ENCODE measurements around the gene CPEB3. TPM values are rescaled to one million over a fixed set of nuclear protein-coding genes. Genes with fewer than 3 reads are reported as not detected.
"Not testable (repeated sequence)": the region's sequence is repeated elsewhere in the genome, so short reads cannot be mapped to it uniquely, and the experiment has no call there.

The CPEB3 gene
- total RNA-seq, 5 donors from 2014 or later (not counting 1 experiment from before 2014, with no cell fraction given): 2.7 to 4.1 (median 3.1) TPM

GRCh38 chr10:92215222-92215621 is 75.7 kb downstream of the CPEB3 start:
- H3K4me3 ChIP-seq (ENCODE audit: control insufficient read depth in 1 of 2, extremely low read depth in 1 of 2, low read length in 1 of 2); H3K4me1 ChIP-seq (ENCODE audit: control insufficient read depth in 1 of 2, extremely low read depth in 1 of 2, insufficient read depth in 2 of 2, low read length in 2 of 2); H3K27me3 Mint-ChIP-seq; DNase-seq; H3K9me3 ChIP-seq; H3K36me3 Mint-ChIP-seq; H3K27me3 ChIP-seq (replicated peaks in 1 of 2; ENCODE audit: control insufficient read depth in 2 of 2, extremely low read depth in 1 of 2, insufficient read depth in 2 of 2, low read length in 1 of 2); H3K36me3 ChIP-seq (ENCODE audit: control insufficient read depth in 2 of 2, extremely low read depth in 1 of 2, insufficient read depth in 1 of 2, low read length in 1 of 2); ATAC-seq (replicated peaks in 1 of 4); H3K27ac ChIP-seq (ENCODE audit: low read length); H3K27ac Mint-ChIP-seq; H3K9me3 Mint-ChIP-seq; H3K4me3 Mint-ChIP-seq: not testable (repeated sequence)
- WGBS (ENCODE audit: insufficient coverage): 95% methylated on average over 6 of the region's 9 CpGs
- POLR2A ChIA-PET: interaction anchor here in 1 of 2 donors (0.6 to 0.7 kb wide), 2 partner anchors 75 to 261 kb away, joined by 3 read pairs; partner anchors contain the start of genes CPEB3 and MARCHF5
- CTCF ChIA-PET: interaction anchor here in 1 of 2 donors (0.6 kb wide), 2 partner anchors 75 to 209 kb away, joined by 3 to 4 read pairs; no protein-coding TSS in a partner anchor
- peaks cover 0 to 14% (median 7%) of the 10 kb centered on the region in 3 donors for H3K4me1 Mint-ChIP-seq

GRCh38 chr10:92213049-92213448 is 77.8 kb downstream of the CPEB3 start:
- Mint-ChIP-seq H3K4me1 (peaks cover 0 to 18% (median 7%) of the 10 kb centered on the region in 3 donors), H3K36me3 (no peaks in the 10 kb centered on the region), H3K9me3 (no peaks in the 10 kb centered on the region), H3K27me3 (no peaks in the 10 kb centered on the region), H3K27ac (peak overlapping the region; percentile 19 to 69), H3K4me3 (no peak overlapping the region)
- H3K27ac ChIP-seq (ENCODE audit: low read length): no peak overlapping the region
- no peak overlapping the region for H3K4me3 ChIP-seq (ENCODE audit: control insufficient read depth in 1 of 2, extremely low read depth in 1 of 2, low read length in 1 of 2)
- H3K36me3 ChIP-seq (ENCODE audit: control insufficient read depth in 2 of 2, extremely low read depth in 1 of 2, insufficient read depth in 1 of 2, low read length in 1 of 2): no peaks in the 10 kb centered on the region
- H3K9me3 ChIP-seq: no peaks in the 10 kb centered on the region
- WGBS (ENCODE audit: insufficient coverage): no CpG with 5 or more reads among the region's 2 CpGs
- CTCF ChIA-PET: no interaction called here
- peaks cover 0 to 3% of the 10 kb centered on the region in 2 experiments for H3K4me1 ChIP-seq (ENCODE audit: control insufficient read depth in 1 of 2, extremely low read depth in 1 of 2, insufficient read depth in 2 of 2, low read length in 2 of 2)
- no peaks in the 10 kb centered on the region for H3K27me3 ChIP-seq (replicated peaks in 1 of 2; ENCODE audit: control insufficient read depth in 2 of 2, extremely low read depth in 1 of 2, insufficient read depth in 2 of 2, low read length in 1 of 2)
- no peak for DNase-seq
- no peak for ATAC-seq (replicated peaks in 1 of 4)
- POLR2A ChIA-PET: interaction anchor here in 1 of 2 donors (0.6 kb wide), 1 partner anchor 9 kb away, joined by 6 read pairs; no protein-coding TSS in a partner anchor

GRCh38 chr10:92208736-92209135 is 82.1 kb downstream of the CPEB3 start:
- Mint-ChIP-seq H3K27ac (no peak overlapping the region), H3K9me3 (no peaks in the 10 kb centered on the region), H3K36me3 (peaks cover 3% of the 10 kb centered on the region), H3K4me1 (peaks cover 0 to 16% (median 7%) of the 10 kb centered on the region in 3 donors), H3K4me3 (no peak overlapping the region), H3K27me3 (no peaks in the 10 kb centered on the region)
- H3K9me3 ChIP-seq: no peaks in the 10 kb centered on the region
- no CpG with 5 or more reads among the region's 3 CpGs for WGBS (ENCODE audit: insufficient coverage)
- H3K27me3 ChIP-seq (replicated peaks in 1 of 2; ENCODE audit: control insufficient read depth in 2 of 2, extremely low read depth in 1 of 2, insufficient read depth in 2 of 2, low read length in 1 of 2): no peaks in the 10 kb centered on the region
- no peaks in the 10 kb centered on the region for H3K36me3 ChIP-seq (ENCODE audit: control insufficient read depth in 2 of 2, extremely low read depth in 1 of 2, insufficient read depth in 1 of 2, low read length in 1 of 2)
- ATAC-seq (replicated peaks in 1 of 4) (no peak), DNase-seq (no peak)
- peaks cover 0 to 3% of the 10 kb centered on the region in 2 experiments for H3K4me1 ChIP-seq (ENCODE audit: control insufficient read depth in 1 of 2, extremely low read depth in 1 of 2, insufficient read depth in 2 of 2, low read length in 2 of 2)
- POLR2A ChIA-PET: interaction anchor here in 1 of 2 donors (0.7 kb wide), 1 partner anchor 17 kb away, joined by 4 read pairs; no protein-coding TSS in a partner anchor
- CTCF ChIA-PET: interaction anchor here in 1 of 2 donors (1.0 kb wide), 1 partner anchor 83 kb away, joined by 3 read pairs; the partner anchor contains the start of gene MARCHF5
- H3K27ac ChIP-seq (ENCODE audit: low read length): no peak overlapping the region
- no peak overlapping the region for H3K4me3 ChIP-seq (ENCODE audit: control insufficient read depth in 1 of 2, extremely low read depth in 1 of 2, low read length in 1 of 2)

- Mint-ChIP-seq H3K9me3 (no peaks in the 10 kb centered on the region), H3K27ac (no peak overlapping the region), H3K27me3 (no peaks in the 10 kb centered on the region), H3K4me3 (no peak overlapping the region), H3K36me3 (peaks cover 3% of the 10 kb centered on the region), H3K4me1 (peaks cover 0 to 15% (median 7%) of the 10 kb centered on the region in 3 donors)
- H3K4me3 ChIP-seq (ENCODE audit: control insufficient read depth in 1 of 2, extremely low read depth in 1 of 2, low read length in 1 of 2): no peak overlapping the region
- POLR2A ChIA-PET: interaction anchor here in 1 of 2 donors (0.7 kb wide), 1 partner anchor 16 kb away, joined by 4 read pairs; no protein-coding TSS in a partner anchor
- no peak overlapping the region for H3K27ac ChIP-seq (ENCODE audit: low read length)
- ATAC-seq (replicated peaks in 1 of 4) (no peak), DNase-seq (no peak)
- CTCF ChIA-PET: interaction anchor here in 1 of 2 donors (0.7 to 1.0 kb wide), 2 partner anchors 83 to 412 kb away, joined by 3 read pairs; partner anchors contain the start of gene MARCHF5
- H3K4me1 ChIP-seq (ENCODE audit: control insufficient read depth in 1 of 2, extremely low read depth in 1 of 2, insufficient read depth in 2 of 2, low read length in 2 of 2): peaks cover 0 to 3% of the 10 kb centered on the region in 2 experiments
- H3K9me3 ChIP-seq: no peaks in the 10 kb centered on the region
- no peaks in the 10 kb centered on the region for H3K36me3 ChIP-seq (ENCODE audit: control insufficient read depth in 2 of 2, extremely low read depth in 1 of 2, insufficient read depth in 1 of 2, low read length in 1 of 2)
- H3K27me3 ChIP-seq (replicated peaks in 1 of 2; ENCODE audit: control insufficient read depth in 2 of 2, extremely low read depth in 1 of 2, insufficient read depth in 2 of 2, low read length in 1 of 2): no peaks in the 10 kb centered on the region
Measured at GRCh38 chr10:92208157-92208720, 82.6 kb downstream of the CPEB3 start.

- peaks cover 3% of the 10 kb centered on the region for H3K36me3 Mint-ChIP-seq
- H3K27me3 Mint-ChIP-seq: no peaks in the 10 kb centered on the region
- Histone ChIP-seq H3K9me3 (no peaks in the 10 kb centered on the region), H3K27me3 (replicated peaks in 1 of 2; ENCODE audit: control insufficient read depth in 2 of 2, extremely low read depth in 1 of 2, insufficient read depth in 2 of 2, low read length in 1 of 2) (no peaks in the 10 kb centered on the region), H3K36me3 (ENCODE audit: control insufficient read depth in 2 of 2, extremely low read depth in 1 of 2, insufficient read depth in 1 of 2, low read length in 1 of 2) (no peaks in the 10 kb centered on the region), H3K4me1 (ENCODE audit: control insufficient read depth in 1 of 2, extremely low read depth in 1 of 2, insufficient read depth in 2 of 2, low read length in 2 of 2) (peaks cover 0 to 3% of the 10 kb centered on the region in 2 experiments), H3K4me3 (ENCODE audit: control insufficient read depth in 1 of 2, extremely low read depth in 1 of 2, low read length in 1 of 2) (no peak overlapping the region), H3K27ac (ENCODE audit: low read length) (no peak overlapping the region)
- H3K4me1 Mint-ChIP-seq: peaks cover 0 to 8% (median 3%) of the 10 kb centered on the region in 3 donors
- H3K27ac Mint-ChIP-seq: no peak overlapping the region
- POLR2A ChIA-PET: no interaction called here
- CTCF ChIA-PET: no interaction called here
- ATAC-seq (replicated peaks in 1 of 4) (no peak), DNase-seq (no peak)
- no CpG with 5 or more reads among the region's 1 CpG for WGBS (ENCODE audit: insufficient coverage)
- no peaks in the 10 kb centered on the region for H3K9me3 Mint-ChIP-seq
- H3K4me3 Mint-ChIP-seq: no peak overlapping the region
Measured at GRCh38 chr10:92207061-92207460, 83.8 kb downstream of the CPEB3 start.

- no peak overlapping the region for H3K4me3 ChIP-seq (ENCODE audit: control insufficient read depth in 1 of 2, extremely low read depth in 1 of 2, low read length in 1 of 2)
- H3K27me3 Mint-ChIP-seq: no peaks in the 10 kb centered on the region
- no peaks in the 10 kb centered on the region for H3K9me3 Mint-ChIP-seq
- H3K4me1 ChIP-seq (ENCODE audit: control insufficient read depth in 1 of 2, extremely low read depth in 1 of 2, insufficient read depth in 2 of 2, low read length in 2 of 2): no peaks in the 10 kb centered on the region
- H3K4me3 Mint-ChIP-seq: no peak overlapping the region
- no peaks in the 10 kb centered on the region for H3K36me3 ChIP-seq (ENCODE audit: control insufficient read depth in 2 of 2, extremely low read depth in 1 of 2, insufficient read depth in 1 of 2, low read length in 1 of 2)
- POLR2A ChIA-PET: interaction anchor here (0.5 to 0.7 kb wide), 2 partner anchors 9 to 16 kb away, joined by 6 to 7 read pairs; no protein-coding TSS in a partner anchor
- H3K4me1 Mint-ChIP-seq: peaks cover 0 to 2% (median 0%) of the 10 kb centered on the region in 3 donors
- CTCF ChIA-PET: interaction anchor here in 1 of 2 donors (0.6 kb wide), 1 partner anchor 19 kb away, joined by 5 read pairs; no protein-coding TSS in a partner anchor
- H3K27me3 ChIP-seq (replicated peaks in 1 of 2; ENCODE audit: control insufficient read depth in 2 of 2, extremely low read depth in 1 of 2, insufficient read depth in 2 of 2, low read length in 1 of 2): no peaks in the 10 kb centered on the region
- no peak for DNase-seq
- no peak overlapping the region for H3K27ac ChIP-seq (ENCODE audit: low read length)
- ATAC-seq (replicated peaks in 1 of 4): no peak
- no peaks in the 10 kb centered on the region for H3K9me3 ChIP-seq
- 97% methylated on average over 4 of the region's 6 CpGs for WGBS (ENCODE audit: insufficient coverage)
- peaks cover 3% of the 10 kb centered on the region for H3K36me3 Mint-ChIP-seq
- no peak overlapping the region for H3K27ac Mint-ChIP-seq
Measured at GRCh38 chr10:92203919-92204623, 86.8 kb downstream of the CPEB3 start.
